GM20000 (cell line): ENCODE results near the gene EXT2.

Experiments
- DNase-seq: peaks from one replicate; pipeline ENCODE4 v3.0.0; 2012; ENCODE audit warnings: low spot score
- TF ChIP-seq, protein P1 (sequence below): IDR thresholded peaks from 2 replicates; pipeline ENCODE4 v1.5.1; 2012; ENCODE audit warnings: mild to moderate bottlenecking, control low read depth; ENCODE audit errors: extremely low read depth, missing control alignments

EXT2 gene

DNA sequence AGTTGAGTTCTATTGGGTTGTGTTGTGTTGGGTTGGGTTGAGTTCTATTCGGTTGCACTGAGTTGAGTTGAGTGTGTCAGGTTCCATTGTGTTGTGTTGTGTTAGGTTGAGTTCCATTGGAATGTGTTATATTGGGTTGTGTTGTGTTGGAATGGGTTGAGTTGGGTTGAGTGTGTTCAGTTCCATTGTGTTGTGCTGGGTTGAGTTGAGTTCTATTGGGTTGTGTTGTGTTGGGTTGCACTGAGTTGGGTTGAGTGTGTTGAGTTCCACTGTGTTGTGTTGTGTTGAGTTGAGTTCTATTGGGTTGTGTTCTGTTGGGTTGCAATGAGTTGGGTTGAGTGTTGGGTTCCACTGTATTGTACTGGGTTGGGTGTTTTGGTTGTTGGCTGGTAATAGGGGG, 178.9 kb downstream of the EXT2 start:
- DNase-seq, result no peak
- TF ChIP-seq, protein P1, sequence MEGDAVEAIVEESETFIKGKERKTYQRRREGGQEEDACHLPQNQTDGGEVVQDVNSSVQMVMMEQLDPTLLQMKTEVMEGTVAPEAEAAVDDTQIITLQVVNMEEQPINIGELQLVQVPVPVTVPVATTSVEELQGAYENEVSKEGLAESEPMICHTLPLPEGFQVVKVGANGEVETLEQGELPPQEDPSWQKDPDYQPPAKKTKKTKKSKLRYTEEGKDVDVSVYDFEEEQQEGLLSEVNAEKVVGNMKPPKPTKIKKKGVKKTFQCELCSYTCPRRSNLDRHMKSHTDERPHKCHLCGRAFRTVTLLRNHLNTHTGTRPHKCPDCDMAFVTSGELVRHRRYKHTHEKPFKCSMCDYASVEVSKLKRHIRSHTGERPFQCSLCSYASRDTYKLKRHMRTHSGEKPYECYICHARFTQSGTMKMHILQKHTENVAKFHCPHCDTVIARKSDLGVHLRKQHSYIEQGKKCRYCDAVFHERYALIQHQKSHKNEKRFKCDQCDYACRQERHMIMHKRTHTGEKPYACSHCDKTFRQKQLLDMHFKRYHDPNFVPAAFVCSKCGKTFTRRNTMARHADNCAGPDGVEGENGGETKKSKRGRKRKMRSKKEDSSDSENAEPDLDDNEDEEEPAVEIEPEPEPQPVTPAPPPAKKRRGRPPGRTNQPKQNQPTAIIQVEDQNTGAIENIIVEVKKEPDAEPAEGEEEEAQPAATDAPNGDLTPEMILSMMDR, result no peak

DNA sequence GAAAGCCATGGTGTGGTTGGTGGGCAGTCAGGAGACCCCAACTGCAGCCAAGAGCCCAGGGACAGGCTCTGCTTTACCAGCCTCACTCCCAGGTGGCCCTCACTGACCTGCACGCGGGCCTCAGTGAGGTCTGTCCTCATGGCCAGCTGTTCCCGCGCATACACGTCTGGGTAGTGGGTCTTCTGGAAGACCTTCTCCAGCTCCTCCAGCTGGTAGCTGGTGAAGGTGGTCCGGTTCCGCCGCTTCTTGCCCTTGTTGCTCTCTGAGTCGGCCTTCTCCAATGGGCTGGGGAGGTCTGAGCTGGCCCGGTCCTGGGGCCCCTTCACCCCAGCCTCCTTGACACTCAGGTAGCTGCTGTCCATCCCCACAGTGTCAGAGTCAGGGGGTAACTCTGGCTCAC, 179.8 kb downstream of the EXT2 start:
- DNase-seq, result no peak
- TF ChIP-seq, protein P1, result no peak

GRCh38 chr11:44275961-44276550, 180.6 kb downstream of the EXT2 start:
- TF ChIP-seq, protein P1, result no peak
- DNase-seq, result no peak

DNA sequence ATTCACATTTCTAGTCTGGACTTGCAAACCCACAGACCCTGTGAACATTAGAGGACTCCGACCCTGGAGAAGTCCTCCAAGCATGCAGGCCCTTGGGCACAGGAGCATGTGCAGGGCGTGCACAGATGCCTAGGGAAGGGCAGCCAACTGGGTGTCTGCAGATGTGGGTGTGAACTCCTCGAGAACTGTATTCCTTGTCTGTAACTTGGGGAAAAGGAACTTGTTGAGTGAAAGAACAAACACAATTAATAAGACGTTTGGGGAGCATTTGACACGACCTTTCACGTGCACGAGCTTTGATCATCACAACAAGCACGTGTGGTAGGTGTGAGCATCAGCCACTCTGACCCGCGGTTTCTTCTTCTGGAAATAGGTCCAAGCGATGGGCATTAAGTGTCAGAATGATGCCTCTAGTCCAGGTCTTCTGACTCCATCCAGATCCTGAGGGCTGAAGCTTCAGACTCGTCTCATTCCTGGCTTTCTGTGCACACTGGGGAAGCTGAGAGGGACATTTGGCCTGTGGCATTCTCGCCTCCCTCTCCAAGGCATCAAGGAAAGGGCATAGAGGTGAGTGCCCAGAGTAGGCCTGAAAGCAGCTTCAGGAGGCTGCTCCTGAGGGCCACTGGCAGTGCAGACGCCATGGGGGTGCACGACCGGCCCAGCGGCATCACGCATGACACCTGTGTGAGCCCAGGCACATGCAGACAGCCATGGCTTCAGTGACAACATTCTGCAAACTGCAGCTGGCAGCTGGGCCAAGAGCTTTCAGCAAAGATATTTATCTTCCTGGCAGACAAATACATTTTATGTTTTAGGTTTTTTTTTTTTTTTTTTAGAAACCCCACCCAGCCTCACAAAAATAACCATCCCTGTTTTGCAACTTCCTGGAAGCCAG, 182.0 kb downstream of the EXT2 start:
- no peak for DNase-seq
- TF ChIP-seq, protein P1, result no peak

- TF ChIP-seq, protein P1, result no peak
- no peak for DNase-seq
Measured at GRCh38 chr11:44279483-44279882, 184.0 kb downstream of the EXT2 start.

DNA sequence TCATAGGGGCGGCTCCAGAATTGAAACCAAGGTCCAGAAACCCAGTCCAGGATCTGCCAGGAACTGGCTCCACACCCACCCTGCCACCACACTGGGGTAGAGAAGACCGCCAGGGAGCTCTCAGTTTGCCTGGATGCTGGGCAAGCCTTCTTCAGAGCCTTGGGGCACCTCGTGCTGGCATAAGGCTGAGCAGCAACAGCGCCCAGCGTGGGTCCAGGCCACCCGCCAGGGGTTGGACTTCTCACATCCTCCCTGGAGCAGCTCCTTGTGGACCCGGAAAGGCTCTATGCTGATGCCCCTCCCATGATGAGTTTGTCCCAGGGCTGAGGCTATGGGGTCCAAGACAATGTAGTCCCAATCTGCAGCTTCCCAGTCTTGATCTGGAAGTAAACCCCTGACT, 184.8 kb downstream of the EXT2 start:
- TF ChIP-seq, protein P1, result no peak
- no peak for DNase-seq

DNA sequence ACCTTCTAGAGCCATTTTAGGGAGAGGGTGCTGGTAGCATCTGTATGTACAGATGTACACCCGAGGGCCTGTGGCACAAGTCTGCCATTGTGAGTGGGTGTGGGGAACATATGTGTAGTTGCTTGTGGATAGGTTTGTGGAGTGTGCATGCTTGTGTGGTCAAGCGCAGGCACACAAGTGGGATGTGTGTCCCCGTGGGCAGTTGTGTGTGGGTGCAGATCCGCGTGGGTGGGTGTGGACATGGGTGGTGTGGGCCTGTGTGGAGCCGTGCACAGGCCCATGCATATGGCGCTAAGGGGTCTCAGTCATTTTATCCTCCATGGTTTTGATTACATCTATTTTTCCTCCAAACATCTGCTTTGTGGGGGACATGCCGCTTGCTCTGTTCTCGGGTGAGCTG, 185.7 kb downstream of the EXT2 start:
- DNase-seq, result no peak
- TF ChIP-seq, protein P1, result no peak
